Heart left ventricle (tissue), 16 donors: Measurements from ENCODE around the gene TNS1. TPM values are rescaled to one million over a fixed set of nuclear protein-coding genes. Genes with fewer than 3 reads are reported as not detected.

Source experiments
- ATAC-seq, 4 donors: fragments of 200-7000 bp; cut with Tn5 transposase; one replicate each; pipeline ENCODE4 v1.9.1; 2020 to 2022; ENCODE audit warnings: moderate library complexity in 4 of 4, mild to moderate bottlenecking in 3 of 4, moderate number of reproducible peaks in 1 of 4
- DNase-seq, 5 donors: peaks; one replicate each; pipeline ENCODE4 v3.0.0-alpha.2; 2020
- H3K27ac ChIP-seq, 12 donors: fragments of 200-600 bp; sonication (generic) in 4 of 12; one replicate each; pipeline versions ENCODE4 v1.5.0 to v1.8.0; 2016 to 2022; ENCODE audit warnings: mild to moderate bottlenecking in 2 of 12
- H3K27me3 ChIP-seq, 9 donors: fragments of 200-600 bp; sonication (generic) in 2 of 9; one replicate each; pipeline versions ENCODE4 v1.5.1 to v1.8.0; 2016 to 2022; ENCODE audit warnings: mild to moderate bottlenecking in 3 of 9
- H3K36me3 ChIP-seq, 9 donors: fragments of 200-600 bp; sonication (generic) in 2 of 9; one replicate each; pipeline versions ENCODE4 v1.5.0 to v1.8.0; 2018 to 2022; ENCODE audit warnings: mild to moderate bottlenecking in 2 of 9
- H3K4me1 ChIP-seq, 12 donors: fragments of 200-600 bp; sonication (generic) in 4 of 12; one replicate each; pipeline versions ENCODE4 v1.5.0 to v1.8.0; 2016 to 2022; ENCODE audit warnings: mild to moderate bottlenecking in 3 of 12
- H3K4me3 ChIP-seq, 12 donors: fragments of 200-600 bp; sonication (generic) in 4 of 12; one replicate each; pipeline versions ENCODE4 v1.5.0 to v1.8.0; 2017 to 2022; ENCODE audit warnings: mild to moderate bottlenecking in 9 of 12, moderate library complexity in 4 of 12
- H3K9me3 ChIP-seq, 12 donors: fragments of 200-600 bp; sonication (generic) in 4 of 12; one replicate each; pipeline versions ENCODE4 v1.5.0 to v1.8.0; 2016 to 2022; ENCODE audit warnings: mild to moderate bottlenecking in 1 of 12
- POLR2A ChIP-seq, 2 donors: fragments of 450-650 bp; IDR thresholded peaks; one replicate each; pipeline ENCODE4 v1.6.1; 2017; ENCODE audit warnings: antibody characterized with exemption in 2 of 2, mild to moderate bottlenecking in 2 of 2, moderate library complexity in 2 of 2
- WGBS, 4 donors: extraction: QIAGEN DNeasy Blood & Tissue Kit in 2 of 4; methylation state at CpG; one replicate each; pipeline versions ENCODE4 v1.1.5 to v1.1.7; 2013 to 2018; 5-methylcytosine and 5-hydroxymethylcytosine counted together
- intact Hi-C, 10 donors: fragments of 100-400 bp; cut with DNase I; formaldehyde crosslinking; loops; one replicate each; pipeline versions ENCODE4 v1.11.1 to v1.14.2; 2022
- polyA plus RNA-seq, 2 donors: library from polyadenylated mRNA; stranded (reverse); fragments of 200-250 nt; gene quantifications; one replicate each; pipeline ENCODE4 v1.2.3, GENCODE V29; 2013
- total RNA-seq, 9 donors: library from RNA; depleted of rRNA in 2 of 9; stranded (reverse); fragments of >200 nt in 2 of 9; fragmentation: NEBNext Ultra II Directional in 3 of 9; extraction: Animal tissue kit (Norgen Biotek cat#: 25700) in 3 of 9; gene quantifications; one replicate each; pipeline versions ENCODE4 v1.1.0 to v1.2.4, GENCODE V29; 2016 to 2023
- TF ChIP-seq, protein P1 (sequence below), 12 donors: fragments of 200-600 bp; sonication (generic) in 4 of 12; IDR thresholded peaks; one replicate each; pipeline versions ENCODE4 v1.5.0 to v1.8.0; 2018 to 2022; ENCODE audit warnings: antibody characterized with exemption in 12 of 12, mild to moderate bottlenecking in 5 of 12
- donor health status: ischemic (EF 13 %, LVEDD 7.1; RV severe dilation, severe dysfunction).
- donor health status: healthy with polysubstance abuse.
- donor health status: DM: no; HTN: yes; CAD: no.
- donor health status: DM: no; HTN: no; CAD: no.
- donor health status: ischemic (EF 25% LVEDD 6.9; RV normal size, moderate dysfunction).
- donor health status: ischemic (EF 25% LVEDD 5.7; RV mildly dilated, moderate dysfunction).
- donor health status: healthy.
- donor health status: DM: yes; HTN: yes; CAD: no.
- donor health status: ischemic (EF 35%, LVEDD 5.7; RV mildly dilated, moderate dysfunction).
- donor health status: nonischemic (EF 11% LVEDD 7.7; RV severe dilation, severe dysfunction).
- donor health status: DM: yes; HTN: yes; CAD: no.
- donor health status: PGD.
- donor health status: ischemic (EF 29% LVEDD 5.4; RV normal size, mild dysfunction).
- donor health status: nonischemic (EF 23%, LVEDD 6.1; RV moderate dilation, normal function).

The TNS1 gene
- total and polyA plus RNA-seq, 11 donors, result 243 to 899 (median 669) TPM

DNA sequence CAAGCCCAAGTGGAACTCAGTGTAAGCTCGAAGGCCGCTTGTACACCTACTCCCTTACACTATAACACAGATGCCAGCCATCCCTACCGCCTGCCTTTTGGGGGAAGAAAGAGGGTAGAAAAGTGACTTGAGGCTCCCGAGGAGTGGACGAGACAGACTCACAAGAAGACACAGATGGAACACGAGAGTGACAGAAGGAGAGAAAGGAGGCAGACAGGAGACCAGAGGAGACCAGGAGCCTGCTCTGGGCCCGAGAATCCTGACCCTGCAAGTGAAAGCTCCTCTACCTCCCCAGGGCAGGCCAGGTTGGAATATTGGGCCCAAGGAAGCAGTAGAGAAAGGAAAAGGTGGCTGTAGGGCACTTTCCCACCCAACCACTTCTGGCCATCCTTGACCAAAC is 23.4 kb upstream of the TNS1 start:
- 86 to 93% (median 93%) methylated on average over 7 of the region's 7 CpGs for WGBS, 4 donors
- Histone ChIP-seq H3K36me3 (no peaks in the 10 kb centered on the region), H3K27ac (peak overlapping the region in 6 of 12 donors; percentile 8 to 62 (median 48)), H3K27me3 (no peaks in the 10 kb centered on the region), H3K4me3 (no peak overlapping the region), H3K9me3 (no peaks in the 10 kb centered on the region), H3K4me1 (peaks cover 0 to 63% (median 26%) of the 10 kb centered on the region in 12 donors)
- DNase-seq, result no peak
- TF ChIP-seq, protein P1, sequence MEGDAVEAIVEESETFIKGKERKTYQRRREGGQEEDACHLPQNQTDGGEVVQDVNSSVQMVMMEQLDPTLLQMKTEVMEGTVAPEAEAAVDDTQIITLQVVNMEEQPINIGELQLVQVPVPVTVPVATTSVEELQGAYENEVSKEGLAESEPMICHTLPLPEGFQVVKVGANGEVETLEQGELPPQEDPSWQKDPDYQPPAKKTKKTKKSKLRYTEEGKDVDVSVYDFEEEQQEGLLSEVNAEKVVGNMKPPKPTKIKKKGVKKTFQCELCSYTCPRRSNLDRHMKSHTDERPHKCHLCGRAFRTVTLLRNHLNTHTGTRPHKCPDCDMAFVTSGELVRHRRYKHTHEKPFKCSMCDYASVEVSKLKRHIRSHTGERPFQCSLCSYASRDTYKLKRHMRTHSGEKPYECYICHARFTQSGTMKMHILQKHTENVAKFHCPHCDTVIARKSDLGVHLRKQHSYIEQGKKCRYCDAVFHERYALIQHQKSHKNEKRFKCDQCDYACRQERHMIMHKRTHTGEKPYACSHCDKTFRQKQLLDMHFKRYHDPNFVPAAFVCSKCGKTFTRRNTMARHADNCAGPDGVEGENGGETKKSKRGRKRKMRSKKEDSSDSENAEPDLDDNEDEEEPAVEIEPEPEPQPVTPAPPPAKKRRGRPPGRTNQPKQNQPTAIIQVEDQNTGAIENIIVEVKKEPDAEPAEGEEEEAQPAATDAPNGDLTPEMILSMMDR (IDR thresholded peaks at IDR 0.05), result no peak
- no peak for TF ChIP-seq POLR2A (IDR thresholded peaks at IDR 0.05)
- intact Hi-C loops, result no loop called here
- no peak for ATAC-seq

DNA sequence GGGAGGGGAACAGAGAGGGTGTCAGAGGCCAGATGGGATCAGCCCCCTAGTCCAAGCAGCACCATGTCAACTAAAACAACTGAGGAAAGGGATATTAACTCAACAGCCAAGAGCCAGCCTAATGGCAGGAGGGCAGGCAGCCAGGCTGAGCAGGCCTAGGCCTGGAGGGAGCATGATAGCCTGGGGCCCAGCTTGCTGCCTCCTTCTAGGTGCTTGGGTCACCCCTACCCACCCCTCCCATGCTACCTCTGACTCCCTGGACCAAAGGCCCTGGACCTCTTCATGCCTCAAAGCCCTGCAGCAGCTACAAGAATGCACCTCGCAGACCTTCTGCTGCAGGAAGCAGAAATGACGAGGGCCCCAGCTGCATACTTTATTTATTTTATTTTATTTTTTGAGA is 22.1 kb upstream of the TNS1 start:
- DNase-seq (peak in 3 of 5 donors; percentile 6 to 20 (median 14)), ATAC-seq (no peak)
- TF ChIP-seq POLR2A (IDR thresholded peaks at IDR 0.05), result no peak
- TF ChIP-seq, protein P1 (IDR thresholded peaks at IDR 0.05), result no peak
- Histone ChIP-seq H3K27me3 (no peaks in the 10 kb centered on the region), H3K9me3 (no peaks in the 10 kb centered on the region), H3K4me3 (no peak overlapping the region), H3K4me1 (peaks cover 0 to 77% (median 31%) of the 10 kb centered on the region in 12 donors), H3K36me3 (no peaks in the 10 kb centered on the region), H3K27ac (peak overlapping the region in 8 of 12 donors; percentile 34 to 85 (median 82))
- intact Hi-C loops, result no loop called here
- 90 to 92% (median 91%) methylated on average over 2 of the region's 2 CpGs for WGBS, 4 donors

GRCh38 chr2:218024336-218024735 is 21.5 kb upstream of the TNS1 start:
- Histone ChIP-seq H3K4me3 (no peak overlapping the region), H3K9me3 (no peaks in the 10 kb centered on the region), H3K27ac (peak overlapping the region in 8 of 12 donors; percentile 34 to 85 (median 82)), H3K36me3 (no peaks in the 10 kb centered on the region), H3K4me1 (peaks cover 0 to 82% (median 31%) of the 10 kb centered on the region in 12 donors), H3K27me3 (no peaks in the 10 kb centered on the region)
- DNase-seq, result peak in 4 of 5 donors; percentile 45 to 74 (median 54)
- intact Hi-C loops, result no loop called here
- TF ChIP-seq, protein P1 (IDR thresholded peaks at IDR 0.05), result no peak
- no peak for TF ChIP-seq POLR2A (IDR thresholded peaks at IDR 0.05)
- 50 to 67% (median 57%) methylated on average over 2 of the region's 2 CpGs for WGBS, 4 donors
- peak; percentile 56 to 74 (median 62) for ATAC-seq

GRCh38 chr2:218023636-218024035 is 20.8 kb upstream of the TNS1 start:
- Histone ChIP-seq H3K27me3 (no peaks in the 10 kb centered on the region), H3K9me3 (no peaks in the 10 kb centered on the region), H3K4me1 (peaks cover 0 to 83% (median 31%) of the 10 kb centered on the region in 12 donors), H3K36me3 (no peaks in the 10 kb centered on the region), H3K27ac (peak overlapping the region in 8 of 12 donors; percentile 13 to 85 (median 82)), H3K4me3 (no peak overlapping the region)
- ATAC-seq (no peak), DNase-seq (peak in 2 of 5 donors; percentile 12 to 15)
- TF ChIP-seq, protein P1 (IDR thresholded peaks at IDR 0.05), result no peak
- TF ChIP-seq POLR2A (IDR thresholded peaks at IDR 0.05), result no peak
- 70 to 76% (median 75%) methylated on average over 3 of the region's 3 CpGs for WGBS, 4 donors
- intact Hi-C loops, result no loop called here
